ENCODE results near the gene CD99. TPM values are rescaled to one million over a fixed set of nuclear protein-coding genes. Genes with fewer than 3 reads are reported as not detected.

Gene CD99
- total and polyA plus RNA-seq, 2 experiments from 2014 or later, result 28.5 to 43.1 TPM

- peaks cover 17% of the 10 kb centered on the region; the same call in 1 of the 2 replicates for H3K4me1 ChIP-seq (ENCODE audit: insufficient read depth)
- H4K20me1 ChIP-seq (replicated peaks; ENCODE audit: insufficient read depth), result no peaks in the 10 kb centered on the region; the same call in 1 of the 2 replicates
- H3K27ac Mint-ChIP-seq, result no peak overlapping the region
- peaks cover 12% of the 10 kb centered on the region for H3K4me1 Mint-ChIP-seq
- no peaks in the 10 kb centered on the region for H3K36me3 ChIP-seq (ENCODE audit: insufficient read depth)
- peaks cover 15% of the 10 kb centered on the region for H3K27me3 Mint-ChIP-seq (ENCODE audit: insufficient read depth, low read depth, poor library complexity)
- no peaks in the 10 kb centered on the region for H3K27me3 ChIP-seq (ENCODE audit: insufficient read depth)
- peaks cover 4% of the 10 kb centered on the region; the same call in 1 of the 2 replicates for H3K9me2 ChIP-seq (ENCODE audit: insufficient read depth)
- H3K4me3 Mint-ChIP-seq, result no peak overlapping the region
- H3K27ac ChIP-seq (ENCODE audit: low read depth), result no peak overlapping the region
- ATAC-seq (no peak), DNase-seq (ENCODE audit: low spot score) (no peak)
- peaks cover 5% of the 10 kb centered on the region; the same call in 2 of the 3 replicates for H3K36me3 Mint-ChIP-seq (ENCODE audit: low read depth)
- H3K79me2 ChIP-seq (replicated peaks; ENCODE audit: insufficient read depth), result peaks cover 2% of the 10 kb centered on the region; the same call in 1 of the 2 replicates
- H3K9me3 Mint-ChIP-seq, result no peaks in the 10 kb centered on the region
- no peak overlapping the region for H3K4me3 ChIP-seq
- 0 out of 2 replicates have a peak, but pooled peaks cover 2% of the 10 kb centered on the region for H3F3A ChIP-seq (replicated peaks; ENCODE audit: low read depth)
- H3K4me2 ChIP-seq, result no peak overlapping the region
- TF ChIP-seq ETS1 (IDR thresholded peaks at IDR 0.05) (no peak), CTCF (conservative IDR thresholded peaks at IDR 0.05; ENCODE audit: low read depth in 2 of 2) (no peak), EZH2 (IDR thresholded peaks at IDR 0.05; ENCODE audit: low read depth, unreplicated experiment) (no peak), EZH2phosphoT487 (IDR thresholded peaks at IDR 0.05; ENCODE audit: unreplicated experiment) (no peak), NANOG (IDR thresholded peaks at IDR 0.05; ENCODE audit: borderline replicate concordance) (no peak), ZNF462 (CRISPR knock-in tag; IDR thresholded peaks at IDR 0.05) (no peak), CREB1 (CRISPR knock-in tag; IDR thresholded peaks at IDR 0.05; ENCODE audit: low read depth) (no peak), STAT1 (IDR thresholded peaks at IDR 0.05; ENCODE audit: unreplicated experiment) (no peak), ZNF331 (CRISPR knock-in tag; IDR thresholded peaks at IDR 0.05; ENCODE audit: low read depth) (no peak), POLR2AphosphoS5 (IDR thresholded peaks at IDR 0.05; ENCODE audit: low read depth) (no peak), JUNB (IDR thresholded peaks at IDR 0.05; ENCODE audit: unreplicated experiment) (no peak), ZNF114 (CRISPR knock-in tag; IDR thresholded peaks at IDR 0.05) (no peak)
- TF ChIP-seq, protein P1, sequence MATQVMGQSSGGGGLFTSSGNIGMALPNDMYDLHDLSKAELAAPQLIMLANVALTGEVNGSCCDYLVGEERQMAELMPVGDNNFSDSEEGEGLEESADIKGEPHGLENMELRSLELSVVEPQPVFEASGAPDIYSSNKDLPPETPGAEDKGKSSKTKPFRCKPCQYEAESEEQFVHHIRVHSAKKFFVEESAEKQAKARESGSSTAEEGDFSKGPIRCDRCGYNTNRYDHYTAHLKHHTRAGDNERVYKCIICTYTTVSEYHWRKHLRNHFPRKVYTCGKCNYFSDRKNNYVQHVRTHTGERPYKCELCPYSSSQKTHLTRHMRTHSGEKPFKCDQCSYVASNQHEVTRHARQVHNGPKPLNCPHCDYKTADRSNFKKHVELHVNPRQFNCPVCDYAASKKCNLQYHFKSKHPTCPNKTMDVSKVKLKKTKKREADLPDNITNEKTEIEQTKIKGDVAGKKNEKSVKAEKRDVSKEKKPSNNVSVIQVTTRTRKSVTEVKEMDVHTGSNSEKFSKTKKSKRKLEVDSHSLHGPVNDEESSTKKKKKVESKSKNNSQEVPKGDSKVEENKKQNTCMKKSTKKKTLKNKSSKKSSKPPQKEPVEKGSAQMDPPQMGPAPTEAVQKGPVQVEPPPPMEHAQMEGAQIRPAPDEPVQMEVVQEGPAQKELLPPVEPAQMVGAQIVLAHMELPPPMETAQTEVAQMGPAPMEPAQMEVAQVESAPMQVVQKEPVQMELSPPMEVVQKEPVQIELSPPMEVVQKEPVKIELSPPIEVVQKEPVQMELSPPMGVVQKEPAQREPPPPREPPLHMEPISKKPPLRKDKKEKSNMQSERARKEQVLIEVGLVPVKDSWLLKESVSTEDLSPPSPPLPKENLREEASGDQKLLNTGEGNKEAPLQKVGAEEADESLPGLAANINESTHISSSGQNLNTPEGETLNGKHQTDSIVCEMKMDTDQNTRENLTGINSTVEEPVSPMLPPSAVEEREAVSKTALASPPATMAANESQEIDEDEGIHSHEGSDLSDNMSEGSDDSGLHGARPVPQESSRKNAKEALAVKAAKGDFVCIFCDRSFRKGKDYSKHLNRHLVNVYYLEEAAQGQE (IDR thresholded peaks at IDR 0.05; ENCODE audit: unreplicated experiment), result no peak
- no peak overlapping the region for H2AFZ ChIP-seq
These were observed 9.6 kb downstream of the CD99 start for GRCh38 chrX:2700405-2701320.
